ENCODE data around the gene IKBKE. TPM values are rescaled to one million over a fixed set of nuclear protein-coding genes. Genes with fewer than 3 reads are reported as not detected.

IKBKE gene
- total RNA-seq, 1 donor from 2014 or later = 7.7 TPM

- no peak for TF ChIP-seq CTCF (IDR thresholded peaks at IDR 0.05)
- Mint-ChIP-seq H3K4me1 (ENCODE audit: low read depth) (peaks cover 41% of the 10 kb centered on the region), H3K27ac (ENCODE audit: unreplicated experiment) (no peak overlapping the region), H3K9me3 (ENCODE audit: low read depth) (no peaks in the 10 kb centered on the region), H3K4me3 (ENCODE audit: unreplicated experiment) (no peak overlapping the region), H3K27me3 (ENCODE audit: low read depth) (no peaks in the 10 kb centered on the region), H3K36me3 (ENCODE audit: low read depth) (peaks cover 13% of the 10 kb centered on the region)
- DNase-seq (ENCODE audit: low spot score) = no peak
Observed at GRCh38 chr1:206472886-206473285, 2.6 kb downstream of the IKBKE start.

DNA sequence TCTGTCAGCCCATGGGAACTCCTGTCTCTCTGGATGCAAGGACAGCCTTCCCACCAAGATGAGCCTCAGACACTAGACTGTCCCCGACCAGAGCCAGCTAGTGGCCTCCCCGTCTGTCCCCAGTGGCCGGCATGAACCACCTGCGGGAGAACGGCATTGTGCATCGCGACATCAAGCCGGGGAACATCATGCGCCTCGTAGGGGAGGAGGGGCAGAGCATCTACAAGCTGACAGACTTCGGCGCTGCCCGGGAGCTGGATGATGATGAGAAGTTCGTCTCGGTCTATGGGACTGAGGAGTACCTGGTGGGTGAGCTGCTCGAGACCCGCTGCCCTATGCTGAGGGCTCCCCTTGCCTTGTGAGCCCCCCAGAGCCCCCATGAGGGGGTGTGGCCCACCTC is 5.8 kb downstream of the IKBKE start:
- TF ChIP-seq CTCF (IDR thresholded peaks at IDR 0.05) = no peak
- no peak for DNase-seq (ENCODE audit: low spot score)
- H3K27me3 Mint-ChIP-seq (ENCODE audit: low read depth) = no peaks in the 10 kb centered on the region
- no peak overlapping the region for H3K4me3 Mint-ChIP-seq (ENCODE audit: unreplicated experiment)
- H3K27ac Mint-ChIP-seq (ENCODE audit: unreplicated experiment) = no peak overlapping the region
- peaks cover 37% of the 10 kb centered on the region for H3K4me1 Mint-ChIP-seq (ENCODE audit: low read depth)
- peaks cover 18% of the 10 kb centered on the region for H3K36me3 Mint-ChIP-seq (ENCODE audit: low read depth)
- H3K9me3 Mint-ChIP-seq (ENCODE audit: low read depth) = no peaks in the 10 kb centered on the region

DNA sequence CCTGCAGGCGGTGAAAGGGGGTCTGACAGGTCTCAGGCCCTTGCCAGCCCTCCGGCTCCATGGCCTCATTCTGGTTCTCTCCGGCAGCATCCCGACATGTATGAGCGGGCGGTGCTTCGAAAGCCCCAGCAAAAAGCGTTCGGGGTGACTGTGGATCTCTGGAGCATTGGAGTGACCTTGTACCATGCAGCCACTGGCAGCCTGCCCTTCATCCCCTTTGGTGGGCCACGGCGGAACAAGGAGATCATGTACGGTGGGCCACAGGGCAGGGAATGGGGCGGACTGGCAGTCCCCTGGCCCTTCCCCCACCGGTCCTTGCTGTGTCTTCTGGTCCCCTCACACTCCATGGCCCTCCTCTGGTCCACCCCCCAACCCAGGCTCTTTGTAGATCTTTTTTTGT is 6.3 kb downstream of the IKBKE start:
- no peak for TF ChIP-seq CTCF (IDR thresholded peaks at IDR 0.05)
- H3K36me3 Mint-ChIP-seq (ENCODE audit: low read depth) = peaks cover 22% of the 10 kb centered on the region
- DNase-seq (ENCODE audit: low spot score) = no peak
- H3K27me3 Mint-ChIP-seq (ENCODE audit: low read depth) = no peaks in the 10 kb centered on the region
- no peaks in the 10 kb centered on the region for H3K9me3 Mint-ChIP-seq (ENCODE audit: low read depth)
- H3K4me3 Mint-ChIP-seq (ENCODE audit: unreplicated experiment) = no peak overlapping the region
- H3K4me1 Mint-ChIP-seq (ENCODE audit: low read depth) = peaks cover 36% of the 10 kb centered on the region
- no peak overlapping the region for H3K27ac Mint-ChIP-seq (ENCODE audit: unreplicated experiment)

DNA sequence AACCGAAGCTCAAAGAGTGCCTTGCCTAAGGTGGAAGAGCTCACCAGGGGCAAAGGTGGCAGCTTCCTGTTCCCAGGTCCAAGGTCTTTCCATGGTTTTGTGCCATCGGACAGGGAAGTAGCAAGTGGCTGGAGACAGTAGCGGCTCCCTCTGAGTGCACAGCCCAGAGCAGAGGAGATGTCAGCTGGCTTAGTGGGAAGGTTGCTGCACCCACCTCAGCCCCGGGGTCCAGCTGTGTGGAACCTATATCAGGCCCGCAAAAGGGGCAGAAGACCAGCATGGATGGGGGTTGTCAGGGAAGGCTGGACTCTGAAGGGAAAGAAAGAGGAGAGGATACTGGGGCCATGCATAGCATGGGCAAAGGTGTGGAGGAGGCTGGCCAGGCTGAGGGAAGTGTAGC is 6.8 kb downstream of the IKBKE start:
- Mint-ChIP-seq H3K36me3 (ENCODE audit: low read depth) (peaks cover 22% of the 10 kb centered on the region), H3K9me3 (ENCODE audit: low read depth) (no peaks in the 10 kb centered on the region), H3K4me1 (ENCODE audit: low read depth) (peaks cover 31% of the 10 kb centered on the region), H3K4me3 (ENCODE audit: unreplicated experiment) (no peak overlapping the region), H3K27me3 (ENCODE audit: low read depth) (no peaks in the 10 kb centered on the region), H3K27ac (ENCODE audit: unreplicated experiment) (no peak overlapping the region)
- TF ChIP-seq CTCF (IDR thresholded peaks at IDR 0.05) = no peak
- DNase-seq (ENCODE audit: low spot score) = no peak

DNA sequence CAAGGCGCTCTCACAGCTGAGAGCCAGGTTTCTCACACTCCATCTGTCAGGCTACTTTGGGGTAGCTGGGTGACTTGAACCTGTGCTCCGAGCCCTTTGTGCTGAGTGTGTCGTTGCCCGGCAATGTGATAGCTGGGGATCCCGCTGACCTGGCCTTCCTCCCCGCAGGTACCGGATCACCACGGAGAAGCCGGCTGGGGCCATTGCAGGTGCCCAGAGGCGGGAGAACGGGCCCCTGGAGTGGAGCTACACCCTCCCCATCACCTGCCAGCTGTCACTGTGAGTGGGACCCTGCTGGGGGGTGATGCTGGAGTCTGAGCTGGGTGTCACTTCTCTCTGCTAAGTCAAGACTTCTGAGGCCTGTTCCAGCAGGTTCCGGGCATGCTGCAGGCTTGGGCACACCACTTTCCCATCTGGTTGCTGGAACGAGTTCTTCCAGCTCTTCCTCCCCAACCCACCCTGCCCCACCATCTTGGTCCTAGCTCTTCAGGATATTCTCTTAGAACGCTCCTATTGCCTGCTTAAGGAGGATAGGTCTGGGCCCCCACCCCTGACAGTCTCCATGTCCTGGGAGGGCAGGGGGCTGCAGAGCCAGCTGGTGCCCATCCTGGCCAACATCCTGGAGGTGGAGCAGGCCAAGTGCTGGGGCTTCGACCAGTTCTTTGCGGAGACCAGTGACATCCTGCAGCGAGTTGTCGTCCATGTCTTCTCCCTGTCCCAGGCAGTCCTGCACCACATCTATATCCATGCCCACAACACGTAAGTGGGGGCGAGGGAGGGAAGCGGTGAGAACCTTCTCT is 7.5 kb downstream of the IKBKE start:
- peaks cover 22% of the 10 kb centered on the region for H3K36me3 Mint-ChIP-seq (ENCODE audit: low read depth)
- H3K4me1 Mint-ChIP-seq (ENCODE audit: low read depth) = peaks cover 24% of the 10 kb centered on the region
- TF ChIP-seq CTCF (IDR thresholded peaks at IDR 0.05) = no peak
- no peaks in the 10 kb centered on the region for H3K27me3 Mint-ChIP-seq (ENCODE audit: low read depth)
- no peaks in the 10 kb centered on the region for H3K9me3 Mint-ChIP-seq (ENCODE audit: low read depth)
- no peak for DNase-seq (ENCODE audit: low spot score)
- H3K27ac Mint-ChIP-seq (ENCODE audit: unreplicated experiment) = no peak overlapping the region
- H3K4me3 Mint-ChIP-seq (ENCODE audit: unreplicated experiment) = no peak overlapping the region
